H1 (cell line): Measurements from ENCODE around the gene ADIRF. TPM values are rescaled to one million over a fixed set of nuclear protein-coding genes. Genes with fewer than 3 reads are reported as not detected.

Experiments
- ASH2L ChIP-seq: fragments of 200-600, 300-600 bp; sonication (generic); IDR thresholded peaks from one replicate; pipeline ENCODE4 v1.7.1; 2017; ENCODE audit warnings: low read length
- BACH1 ChIP-seq: IDR thresholded peaks from 2 replicates; pipeline ENCODE4 v1.6.1; 2012; ENCODE audit warnings: low read length, improper control_type of control experiment
- KDM1A ChIP-seq: fragments of 200-600, 300-600 bp; sonication (generic); IDR thresholded peaks from 2 replicates; pipeline ENCODE4 v1.7.1; 2016; ENCODE audit warnings: mild to moderate bottlenecking, low read length, borderline replicate concordance
- PHF8 ChIP-seq: fragments of 200-600 bp; sonication (generic); conservative IDR thresholded peaks from 2 replicates; pipeline ENCODE4 v1.7.1; 2012; ENCODE audit warnings: low read depth, mild to moderate bottlenecking, inconsistent platforms, low read length, moderate library complexity
- POLR2A ChIP-seq, 2 experiments: IDR thresholded peaks; 1 replicate in 1 of 2; 2 replicates in 1 of 2; pipeline ENCODE4 v1.6.1; 2011; ENCODE audit warnings: low read depth in 2 of 2, low read length in 2 of 2, mild to moderate bottlenecking in 2 of 2; ENCODE audit errors: control extremely low read depth in 1 of 2
- SUZ12 ChIP-seq: fragments of 200-600 bp; sonication (generic); IDR thresholded peaks from 2 replicates; pipeline ENCODE4 v1.6.1; 2012; ENCODE audit warnings: mild to moderate bottlenecking, inconsistent platforms, low read length, moderate library complexity, mixed read lengths
- TAF1 ChIP-seq: IDR thresholded peaks from 2 replicates; pipeline ENCODE4 v1.6.1; 2011; ENCODE audit warnings: mild to moderate bottlenecking, low read depth, low read length
- polyA plus RNA-seq, 7 experiments: library from polyadenylated mRNA; depleted of rRNA in 3 of 7; stranded (reverse) in 5 of 7; unstranded in 2 of 7; fragments of >200 nt in 5 of 7; fragments of 200-250 nt in 2 of 7; gene quantifications; 1 replicate in 5 of 7; 2 replicates in 1 of 7; 4 replicates in 1 of 7; pipeline versions ENCODE4 v1.2.1 to v1.2.3, GENCODE V29; 2011 to 2013; ENCODE audit warnings: missing spikeins in 2 of 7, mixed read lengths in 2 of 7
- total RNA-seq: library from RNA; stranded (reverse); fragmentation: NEBNext Ultra II Directional; extraction: Animal tissue kit (Norgen Biotek cat#: 25700); gene quantifications from 2 replicates; pipeline ENCODE4 v1.2.1, GENCODE V29; 2021

Gene ADIRF
- total and polyA plus RNA-seq, 2 of the 8 experiments (the other 6 are each of a cell fraction or from before 2014, with no cell fraction given): not detected

DNA sequence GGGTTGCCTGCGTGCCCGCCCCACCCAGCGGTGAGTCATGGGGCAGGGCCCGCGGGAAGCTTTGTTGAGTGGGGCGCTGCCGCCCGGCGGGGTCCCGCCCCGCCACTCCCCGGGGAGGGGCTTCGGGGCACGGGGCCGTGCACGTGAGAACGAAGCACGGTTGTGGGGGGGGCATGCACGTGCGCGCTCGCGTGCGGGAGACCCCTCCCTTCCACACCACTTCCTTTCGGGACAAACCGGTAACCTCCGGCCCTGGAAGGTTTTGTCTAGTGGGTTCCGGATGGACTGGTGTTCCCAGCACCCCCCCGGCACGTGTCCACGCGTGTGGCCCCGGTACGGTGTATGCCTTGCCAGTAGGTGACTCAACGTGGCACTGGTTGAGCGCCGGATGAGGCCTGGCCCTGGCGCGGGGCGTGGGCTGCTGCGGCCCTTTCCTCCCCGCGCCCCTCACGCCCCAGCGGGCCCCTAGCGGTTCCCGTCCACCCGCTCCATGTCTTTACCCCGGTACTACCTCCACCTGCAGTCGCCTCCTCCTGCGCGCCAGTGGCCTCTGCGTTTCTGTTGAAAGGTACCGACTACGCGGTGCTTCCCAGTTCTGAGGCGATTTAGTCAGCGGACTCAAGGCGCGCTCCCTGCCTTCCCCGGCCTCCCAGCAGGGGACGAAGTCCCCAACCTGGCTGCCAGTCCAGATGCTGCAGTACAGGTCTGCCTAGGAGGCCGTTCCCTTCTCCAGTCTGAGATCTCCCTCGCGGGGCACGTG, 3.1 kb downstream of the ADIRF start (continued):
- TF ChIP-seq KDM1A (peak; percentile 58; the same call in 1 of the 2 replicates), POLR2A (IDR thresholded peaks at IDR 0.05; ENCODE audit: control extremely low read depth in 1 of 2, low read depth in 2 of 2, low read length in 2 of 2) (peak in 1 of 2 experiments; percentile 21; a peak in 1 of 3 replicates), PHF8 (0 out of 2 replicates have a peak, but pooled peaks have one; percentile 5), ASH2L (peak; percentile 78), TAF1 (peak; percentile 21; the same call in 1 of the 2 replicates), BACH1 (peak; percentile 42), SUZ12 (0 out of 2 replicates have a peak, but pooled peaks have one; percentile 35)
